ENCODE measurements around the gene CFAP74. TPM values are rescaled to one million over a fixed set of nuclear protein-coding genes. Genes with fewer than 3 reads are reported as not detected.

CFAP74 gene
- total RNA-seq, 1 donor, result not detected

- no peak overlapping the region for H3K4me3 ChIP-seq (ENCODE audit: low read depth, low read length)
- TF ChIP-seq, protein P1, sequence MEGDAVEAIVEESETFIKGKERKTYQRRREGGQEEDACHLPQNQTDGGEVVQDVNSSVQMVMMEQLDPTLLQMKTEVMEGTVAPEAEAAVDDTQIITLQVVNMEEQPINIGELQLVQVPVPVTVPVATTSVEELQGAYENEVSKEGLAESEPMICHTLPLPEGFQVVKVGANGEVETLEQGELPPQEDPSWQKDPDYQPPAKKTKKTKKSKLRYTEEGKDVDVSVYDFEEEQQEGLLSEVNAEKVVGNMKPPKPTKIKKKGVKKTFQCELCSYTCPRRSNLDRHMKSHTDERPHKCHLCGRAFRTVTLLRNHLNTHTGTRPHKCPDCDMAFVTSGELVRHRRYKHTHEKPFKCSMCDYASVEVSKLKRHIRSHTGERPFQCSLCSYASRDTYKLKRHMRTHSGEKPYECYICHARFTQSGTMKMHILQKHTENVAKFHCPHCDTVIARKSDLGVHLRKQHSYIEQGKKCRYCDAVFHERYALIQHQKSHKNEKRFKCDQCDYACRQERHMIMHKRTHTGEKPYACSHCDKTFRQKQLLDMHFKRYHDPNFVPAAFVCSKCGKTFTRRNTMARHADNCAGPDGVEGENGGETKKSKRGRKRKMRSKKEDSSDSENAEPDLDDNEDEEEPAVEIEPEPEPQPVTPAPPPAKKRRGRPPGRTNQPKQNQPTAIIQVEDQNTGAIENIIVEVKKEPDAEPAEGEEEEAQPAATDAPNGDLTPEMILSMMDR (IDR thresholded peaks at IDR 0.05; ENCODE audit: insufficient read depth, low read length), result no peak
- no peak for DNase-seq (ENCODE audit: low read depth)
Measured at GRCh38 chr1:1911350-1912041, 92.1 kb downstream of the CFAP74 start.

GRCh38 chr1:1910651-1911331 lies 92.8 kb downstream of the CFAP74 start:
- no peak for DNase-seq (ENCODE audit: low read depth)
- no peak overlapping the region for H3K4me3 ChIP-seq (ENCODE audit: low read depth, low read length)

GRCh38 chr1:1910033-1910465 lies 93.5 kb downstream of the CFAP74 start:
- DNase-seq (ENCODE audit: low read depth), result no peak
- TF ChIP-seq, protein P1 (IDR thresholded peaks at IDR 0.05; ENCODE audit: insufficient read depth, low read length), result no peak
- no peak overlapping the region for H3K4me3 ChIP-seq (ENCODE audit: low read depth, low read length)

More at GRCh38 chr1:1910651-1911331, 92.8 kb downstream of the CFAP74 start:
- TF ChIP-seq, protein P1 (IDR thresholded peaks at IDR 0.05; ENCODE audit: insufficient read depth, low read length), result no peak

- TF ChIP-seq, protein P1 (IDR thresholded peaks at IDR 0.05; ENCODE audit: insufficient read depth, low read length), result no peak
- peak overlapping the region; percentile 79 for H3K4me3 ChIP-seq (ENCODE audit: low read depth, low read length)
- DNase-seq (ENCODE audit: low read depth), result no peak
Measured at GRCh38 chr1:1908506-1908791, 95.1 kb downstream of the CFAP74 start.

- H3K4me3 ChIP-seq (ENCODE audit: low read depth, low read length), result no peak overlapping the region
- TF ChIP-seq, protein P1 (IDR thresholded peaks at IDR 0.05; ENCODE audit: insufficient read depth, low read length), result no peak
- DNase-seq (ENCODE audit: low read depth), result peak; percentile 54
Measured at GRCh38 chr1:1907098-1907736, 96.4 kb downstream of the CFAP74 start.

- TF ChIP-seq, protein P1 (IDR thresholded peaks at IDR 0.05; ENCODE audit: insufficient read depth, low read length), result peak; percentile 97
- peak; percentile 77 for DNase-seq (ENCODE audit: low read depth)
Measured at GRCh38 chr1:1906185-1907097, 97.1 kb downstream of the CFAP74 start.

More at GRCh38 chr1:1906185-1907097, 97.1 kb downstream of the CFAP74 start:
- no peak overlapping the region for H3K4me3 ChIP-seq (ENCODE audit: low read depth, low read length)
